ENCODE results near the gene PEA15.

Gene PEA15

GRCh38 chr1:160208557-160209320, 3.6 kb downstream of the PEA15 start:
- no peak for FAIRE-seq
- TF ChIP-seq, protein P1, sequence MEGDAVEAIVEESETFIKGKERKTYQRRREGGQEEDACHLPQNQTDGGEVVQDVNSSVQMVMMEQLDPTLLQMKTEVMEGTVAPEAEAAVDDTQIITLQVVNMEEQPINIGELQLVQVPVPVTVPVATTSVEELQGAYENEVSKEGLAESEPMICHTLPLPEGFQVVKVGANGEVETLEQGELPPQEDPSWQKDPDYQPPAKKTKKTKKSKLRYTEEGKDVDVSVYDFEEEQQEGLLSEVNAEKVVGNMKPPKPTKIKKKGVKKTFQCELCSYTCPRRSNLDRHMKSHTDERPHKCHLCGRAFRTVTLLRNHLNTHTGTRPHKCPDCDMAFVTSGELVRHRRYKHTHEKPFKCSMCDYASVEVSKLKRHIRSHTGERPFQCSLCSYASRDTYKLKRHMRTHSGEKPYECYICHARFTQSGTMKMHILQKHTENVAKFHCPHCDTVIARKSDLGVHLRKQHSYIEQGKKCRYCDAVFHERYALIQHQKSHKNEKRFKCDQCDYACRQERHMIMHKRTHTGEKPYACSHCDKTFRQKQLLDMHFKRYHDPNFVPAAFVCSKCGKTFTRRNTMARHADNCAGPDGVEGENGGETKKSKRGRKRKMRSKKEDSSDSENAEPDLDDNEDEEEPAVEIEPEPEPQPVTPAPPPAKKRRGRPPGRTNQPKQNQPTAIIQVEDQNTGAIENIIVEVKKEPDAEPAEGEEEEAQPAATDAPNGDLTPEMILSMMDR (IDR thresholded peaks at IDR 0.05; ENCODE audit: insufficient read depth, missing control alignments) = no peak
- DNase-seq (ENCODE audit: insufficient read length, low spot score) = no peak

GRCh38 chr1:160209321-160210046, 4.3 kb downstream of the PEA15 start:
- no peak for FAIRE-seq
- DNase-seq (ENCODE audit: insufficient read length, low spot score) = peak; percentile 71
- TF ChIP-seq, protein P1 (IDR thresholded peaks at IDR 0.05; ENCODE audit: insufficient read depth, missing control alignments) = no peak

DNA sequence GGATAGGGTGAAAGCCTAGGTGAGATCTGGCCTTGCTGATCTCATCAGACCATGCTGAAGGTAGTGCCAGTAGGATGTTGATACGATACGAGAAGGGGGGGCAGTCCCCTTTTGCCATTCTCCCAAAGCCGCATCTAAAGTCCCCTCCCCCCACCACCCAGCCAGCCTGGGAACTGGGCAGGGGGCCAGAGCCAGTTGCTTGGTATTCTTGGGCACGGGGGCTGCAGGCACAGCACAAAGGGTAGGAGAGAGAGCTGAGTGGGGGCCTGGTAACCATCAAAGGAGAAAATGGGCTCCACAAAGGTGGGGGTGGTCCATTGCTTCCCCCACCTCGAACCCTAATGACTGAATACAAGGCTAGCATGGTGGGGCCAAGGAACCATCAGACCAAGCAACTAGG, 5.4 kb downstream of the PEA15 start:
- no peak for DNase-seq (ENCODE audit: insufficient read length, low spot score)
- TF ChIP-seq, protein P1 (IDR thresholded peaks at IDR 0.05; ENCODE audit: insufficient read depth, missing control alignments) = no peak
- no peak for FAIRE-seq

- DNase-seq (ENCODE audit: insufficient read length, low spot score) (no peak), FAIRE-seq (no peak)
- TF ChIP-seq, protein P1 (IDR thresholded peaks at IDR 0.05; ENCODE audit: insufficient read depth, missing control alignments) = no peak
Observed at GRCh38 chr1:160211046-160211790, 6.0 kb downstream of the PEA15 start.

DNA sequence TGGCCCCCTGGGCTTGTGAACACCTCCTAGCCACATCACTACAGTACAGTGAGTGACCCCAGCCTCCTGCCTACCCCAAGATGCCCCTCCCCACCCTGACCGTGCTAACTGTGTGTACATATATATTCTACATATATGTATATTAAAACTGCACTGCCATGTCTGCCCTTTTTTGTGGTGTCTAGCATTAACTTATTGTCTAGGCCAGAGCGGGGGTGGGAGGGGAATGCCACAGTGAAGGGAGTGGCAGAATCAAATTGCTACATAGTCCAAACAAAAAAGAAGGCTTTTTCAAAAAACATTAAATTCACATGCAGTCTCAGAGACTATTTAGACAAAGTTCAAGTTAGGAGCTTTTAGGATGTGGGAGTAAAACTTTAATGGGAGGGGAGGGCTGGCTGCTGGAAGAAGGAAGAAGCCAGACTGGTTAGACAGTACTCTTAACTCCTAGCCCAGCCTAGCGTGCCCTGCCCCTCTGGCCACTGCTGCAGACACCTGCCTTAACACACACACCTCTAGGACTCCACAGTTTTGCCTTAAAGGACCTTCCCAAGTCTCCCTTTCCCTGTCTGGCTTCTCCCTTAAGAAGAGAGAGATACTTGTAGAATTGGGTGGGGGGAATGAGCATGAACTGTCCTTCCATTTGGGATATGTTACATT, 9.4 kb downstream of the PEA15 start:
- TF ChIP-seq, protein P1 (IDR thresholded peaks at IDR 0.05; ENCODE audit: insufficient read depth, missing control alignments) = no peak

GRCh38 chr1:160216301-160216700, 11.1 kb downstream of the PEA15 start:
- DNase-seq (ENCODE audit: insufficient read length, low spot score) (no peak), FAIRE-seq (no peak)
- TF ChIP-seq, protein P1 (IDR thresholded peaks at IDR 0.05; ENCODE audit: insufficient read depth, missing control alignments) = no peak

More for the DNA sequence above, 9.4 kb downstream of the PEA15 start:
- no peak for FAIRE-seq
- DNase-seq (ENCODE audit: insufficient read length, low spot score) = no peak
